ENCODE measurements around the gene GSTA1. TPM values are rescaled to one million over a fixed set of nuclear protein-coding genes. Genes with fewer than 3 reads are reported as not detected.
"Not testable (repeated sequence)": the region's sequence is repeated elsewhere in the genome, so short reads cannot be mapped to it uniquely, and the experiment has no call there.

Gene GSTA1
- total RNA-seq = not detected

GRCh38 chr6:52803668-52804255, at the start of gene GSTA1:
GSTA1 (minus strand) TSS chr6:52803816; CDS start chr6:52799267, 4,549 bp downstream.
- H3K27ac Mint-ChIP-seq; ATAC-seq (ENCODE audit: low read depth); H3K9me3 Mint-ChIP-seq; POLR2A ChIA-PET; H3K36me3 Mint-ChIP-seq; DNase-seq; H3K4me3 Mint-ChIP-seq; H3K4me1 Mint-ChIP-seq: not testable (repeated sequence)
- H3K27me3 Mint-ChIP-seq = peaks cover 23% of the 10 kb centered on the region

- ATAC-seq (ENCODE audit: low read depth) (no peak), DNase-seq (no peak)
- Mint-ChIP-seq H3K4me1 (no peaks in the 10 kb centered on the region), H3K4me3 (no peak overlapping the region), H3K27me3 (peaks cover 17% of the 10 kb centered on the region), H3K9me3 (no peaks in the 10 kb centered on the region), H3K27ac (no peak overlapping the region), H3K36me3 (no peaks in the 10 kb centered on the region)
- POLR2A ChIA-PET = no interaction called here
These were observed 45.5 kb upstream of the GSTA1 start for GRCh38 chr6:52849137-52849536.

GRCh38 chr6:52846002-52846401, 42.4 kb upstream of the GSTA1 start:
- no peaks in the 10 kb centered on the region for H3K9me3 Mint-ChIP-seq
- POLR2A ChIA-PET = no interaction called here
- no peak overlapping the region for H3K4me3 Mint-ChIP-seq
- H3K27me3 Mint-ChIP-seq = peaks cover 13% of the 10 kb centered on the region
- no peaks in the 10 kb centered on the region for H3K4me1 Mint-ChIP-seq
- H3K27ac Mint-ChIP-seq = no peak overlapping the region
- DNase-seq = no peak
- no peaks in the 10 kb centered on the region for H3K36me3 Mint-ChIP-seq
- no peak for ATAC-seq (ENCODE audit: low read depth)

GRCh38 chr6:52843605-52844004, 40.0 kb upstream of the GSTA1 start:
- Mint-ChIP-seq H3K4me1 (no peaks in the 10 kb centered on the region), H3K27me3 (peaks cover 13% of the 10 kb centered on the region), H3K9me3 (no peaks in the 10 kb centered on the region), H3K36me3 (no peaks in the 10 kb centered on the region), H3K27ac (no peak overlapping the region), H3K4me3 (no peak overlapping the region)
- DNase-seq (no peak), ATAC-seq (ENCODE audit: low read depth) (no peak)
- POLR2A ChIA-PET = no interaction called here

- H3K4me1 Mint-ChIP-seq = no peaks in the 10 kb centered on the region
- no peak within 1 kb of the TSS for H3K27ac Mint-ChIP-seq
These were observed 37.4 kb upstream of the GSTA1 start, which contains the start of gene GSTA5 for GRCh38 chr6:52840763-52841585. GSTA5 (minus strand) TSS chr6:52840813.

GRCh38 chr6:52839124-52840055, 35.8 kb upstream of the GSTA1 start:
- peaks cover 28% of the 10 kb centered on the region for H3K27me3 Mint-ChIP-seq
- no peak overlapping the region for H3K27ac Mint-ChIP-seq
- DNase-seq (peak; percentile 43), ATAC-seq (ENCODE audit: low read depth) (peak; percentile 68)
- no peaks in the 10 kb centered on the region for H3K36me3 Mint-ChIP-seq
- H3K9me3 Mint-ChIP-seq = no peaks in the 10 kb centered on the region
- POLR2A ChIA-PET = no interaction called here
- no peaks in the 10 kb centered on the region for H3K4me1 Mint-ChIP-seq
- H3K4me3 Mint-ChIP-seq = no peak overlapping the region

More at GRCh38 chr6:52840763-52841585, 37.4 kb upstream of the GSTA1 start, which contains the start of gene GSTA5:
- POLR2A ChIA-PET = no interaction called here
- Mint-ChIP-seq H3K27me3 (peaks cover 28% of the 10 kb centered on the region), H3K4me3 (no peak within 1 kb of the TSS), H3K9me3 (no peaks in the 10 kb centered on the region), H3K36me3 (no peaks in the 10 kb centered on the region)
- ATAC-seq (ENCODE audit: low read depth) = no peak
- DNase-seq = no peak

GRCh38 chr6:52834481-52834880, 30.9 kb upstream of the GSTA1 start:
- H3K36me3 Mint-ChIP-seq = no peaks in the 10 kb centered on the region
- ATAC-seq (ENCODE audit: low read depth) = no peak

GRCh38 chr6:52830869-52831268, 27.3 kb upstream of the GSTA1 start:
- H3K9me3 Mint-ChIP-seq; H3K4me1 Mint-ChIP-seq; H3K36me3 Mint-ChIP-seq; H3K27me3 Mint-ChIP-seq; ATAC-seq (ENCODE audit: low read depth); POLR2A ChIA-PET; H3K27ac Mint-ChIP-seq; H3K4me3 Mint-ChIP-seq; DNase-seq: not testable (repeated sequence)

More at GRCh38 chr6:52834481-52834880, 30.9 kb upstream of the GSTA1 start:
- Mint-ChIP-seq H3K27me3 (peaks cover 24% of the 10 kb centered on the region), H3K9me3 (no peaks in the 10 kb centered on the region), H3K27ac (no peak overlapping the region), H3K4me1 (no peaks in the 10 kb centered on the region), H3K4me3 (no peak overlapping the region)
- no peak for DNase-seq
- POLR2A ChIA-PET = no interaction called here

GRCh38 chr6:52829046-52829817, 25.6 kb upstream of the GSTA1 start:
- POLR2A ChIA-PET = no interaction called here
- DNase-seq (no peak), ATAC-seq (ENCODE audit: low read depth) (no peak)
- no peaks in the 10 kb centered on the region for H3K36me3 Mint-ChIP-seq
- no peaks in the 10 kb centered on the region for H3K9me3 Mint-ChIP-seq
- no peak overlapping the region for H3K4me3 Mint-ChIP-seq
- no peak overlapping the region for H3K27ac Mint-ChIP-seq
- peaks cover 3% of the 10 kb centered on the region for H3K27me3 Mint-ChIP-seq
- H3K4me1 Mint-ChIP-seq = no peaks in the 10 kb centered on the region

- POLR2A ChIA-PET; H3K27me3 Mint-ChIP-seq; H3K36me3 Mint-ChIP-seq; H3K4me3 Mint-ChIP-seq; H3K4me1 Mint-ChIP-seq; DNase-seq; H3K9me3 Mint-ChIP-seq; H3K27ac Mint-ChIP-seq; ATAC-seq (ENCODE audit: low read depth): not testable (repeated sequence)
These were observed 25.0 kb upstream of the GSTA1 start for GRCh38 chr6:52828621-52829020.

- H3K36me3 Mint-ChIP-seq; POLR2A ChIA-PET; H3K4me1 Mint-ChIP-seq; DNase-seq; H3K27me3 Mint-ChIP-seq; H3K9me3 Mint-ChIP-seq; H3K27ac Mint-ChIP-seq; ATAC-seq (ENCODE audit: low read depth); H3K4me3 Mint-ChIP-seq: not testable (repeated sequence)
These were observed 23.6 kb upstream of the GSTA1 start for GRCh38 chr6:52827073-52827783.

GRCh38 chr6:52826513-52826912, 22.9 kb upstream of the GSTA1 start:
- POLR2A ChIA-PET = no interaction called here

More at GRCh38 chr6:52826513-52826912, 22.9 kb upstream of the GSTA1 start:
- no peaks in the 10 kb centered on the region for H3K27me3 Mint-ChIP-seq
- DNase-seq (no peak), ATAC-seq (ENCODE audit: low read depth) (no peak)
- H3K36me3 Mint-ChIP-seq = no peaks in the 10 kb centered on the region
- H3K4me1 Mint-ChIP-seq = no peaks in the 10 kb centered on the region
- no peaks in the 10 kb centered on the region for H3K9me3 Mint-ChIP-seq
- no peak overlapping the region for H3K27ac Mint-ChIP-seq
- H3K4me3 Mint-ChIP-seq = no peak overlapping the region

Data from activated naive CD8-positive, alpha-beta T cell treated with anti-CD3 and anti-CD28 coated beads, Interleukin-2, amount 10 ng/mL, durations not matched to agents 7 days and 5 days (primary cell).